GM23338 (cell line): ENCODE data around the gene RGS6. TPM values are rescaled to one million over a fixed set of nuclear protein-coding genes. Genes with fewer than 3 reads are reported as not detected.

Experiments used
- ATAC-seq: fragments of 200-7000 bp; cut with Tn5 transposase; 3 replicates; pipeline ENCODE4 v1.9.1; 2020
- DNase-seq: peaks from one replicate; pipeline ENCODE4 v3.0.0-alpha.2; 2015; ENCODE audit warnings: low spot score
- H2AFZ ChIP-seq: fragments of 200-600 bp; sonication (generic); 2 replicates; pipeline ENCODE4 v1.8.0; 2016; ENCODE audit warnings: antibody characterized with exemption, mild to moderate bottlenecking, moderate library complexity
- H3F3A ChIP-seq: fragments of 200-600 bp; sonication (generic); replicated peaks from 2 replicates; pipeline ENCODE4 v1.8.0; 2017; ENCODE audit warnings: antibody characterized with exemption, mixed run types, low read depth
- H3K27ac ChIP-seq: fragments of 200-600 bp; sonication (generic); 2 replicates; pipeline ENCODE4 v1.6.1; 2016; ENCODE audit warnings: low read depth
- H3K27me3 ChIP-seq: fragments of 200-600 bp; sonication (generic); 2 replicates; pipeline ENCODE4 v1.8.0; 2016; ENCODE audit warnings: mild to moderate bottlenecking, mixed run types, moderate library complexity; ENCODE audit not compliant: insufficient read depth
- H3K36me3 ChIP-seq: fragments of 200-600 bp; sonication (generic); 2 replicates; pipeline ENCODE4 v1.8.0; 2016; ENCODE audit warnings: mild to moderate bottlenecking; ENCODE audit not compliant: insufficient read depth
- H3K4me1 ChIP-seq: fragments of 200-600 bp; sonication (generic); 2 replicates; pipeline ENCODE4 v1.8.0; 2016; ENCODE audit warnings: mild to moderate bottlenecking, moderate library complexity; ENCODE audit not compliant: insufficient read depth
- H3K4me2 ChIP-seq: fragments of 200-600 bp; sonication (generic); 2 replicates; pipeline ENCODE4 v1.7.1; 2017; ENCODE audit warnings: mixed run types
- H3K4me3 ChIP-seq: fragments of 200-600 bp; sonication (generic); 2 replicates; pipeline ENCODE4 v1.6.1; 2016; ENCODE audit warnings: mixed run types
- H3K79me2 ChIP-seq: fragments of 200-600 bp; sonication (generic); replicated peaks from 2 replicates; pipeline ENCODE4 v1.8.0; 2017; ENCODE audit warnings: mild to moderate bottlenecking; ENCODE audit not compliant: insufficient read depth
- H3K9me2 ChIP-seq: fragments of 200-600 bp; sonication (generic); 2 replicates; pipeline ENCODE4 v1.8.0; 2017; ENCODE audit not compliant: insufficient read depth
- H4K20me1 ChIP-seq: fragments of 200-600 bp; sonication (generic); replicated peaks from 2 replicates; pipeline ENCODE4 v1.8.0; 2017; ENCODE audit warnings: mild to moderate bottlenecking; ENCODE audit not compliant: insufficient read depth
- H3K27ac Mint-ChIP-seq: 2 replicates; pipeline ENCODE4 v1.8.0; 2020; ENCODE audit warnings: inconsistent platforms, mild to moderate bottlenecking, moderate library complexity, mixed read lengths
- H3K27me3 Mint-ChIP-seq: 3 replicates; pipeline ENCODE4 v1.8.0; 2022; ENCODE audit warnings: low read depth, mild to moderate bottlenecking, moderate library complexity, mixed read lengths, inconsistent platforms; ENCODE audit not compliant: insufficient read depth, poor library complexity
- H3K36me3 Mint-ChIP-seq: 3 replicates; pipeline ENCODE4 v1.8.0; 2021; ENCODE audit warnings: low read depth, mild to moderate bottlenecking, inconsistent platforms, moderate library complexity, mixed read lengths
- H3K4me1 Mint-ChIP-seq: 3 replicates; pipeline ENCODE4 v1.8.0; 2020; ENCODE audit warnings: mild to moderate bottlenecking, inconsistent platforms, mixed read lengths
- H3K4me3 Mint-ChIP-seq: 3 replicates; pipeline ENCODE4 v1.8.0; 2021; ENCODE audit warnings: moderate library complexity, mild to moderate bottlenecking, inconsistent platforms, mixed read lengths
- H3K9me3 Mint-ChIP-seq: 3 replicates; pipeline ENCODE4 v1.8.0; 2020; ENCODE audit warnings: moderate library complexity, mild to moderate bottlenecking, inconsistent platforms, mixed read lengths
- CREB1 ChIP-seq: fragments of 250-450 bp; sonication (Bioruptor Pico); IDR thresholded peaks from 2 replicates; pipeline ENCODE4 v1.5.0; 2020; ENCODE audit warnings: low read depth, mild to moderate bottlenecking, moderate library complexity
- CTCF ChIP-seq, 2 experiments: fragments of 200-600 bp in 1 of 2; sonication (generic) in 1 of 2; conservative IDR thresholded peaks; 2 replicates each; pipeline versions ENCODE4 v1.5.1 to v1.6.1; 2016 to 2017; ENCODE audit warnings: antibody characterized with exemption in 2 of 2, low read depth in 2 of 2, mild to moderate bottlenecking in 2 of 2, moderate library complexity in 1 of 2
- ETS1 ChIP-seq: IDR thresholded peaks from 2 replicates; pipeline ENCODE4 v1.6.1; 2016; ENCODE audit warnings: antibody characterized with exemption
- EZH2 ChIP-seq: fragments of 200-600 bp; sonication (generic); IDR thresholded peaks from one replicate; pipeline ENCODE4 v1.8.0; 2017; ENCODE audit warnings: antibody characterized with exemption, mild to moderate bottlenecking, low read depth; ENCODE audit not compliant: unreplicated experiment
- EZH2phosphoT487 ChIP-seq: fragments of 200-600 bp; sonication (generic); IDR thresholded peaks from one replicate; pipeline ENCODE4 v1.8.1; 2018; ENCODE audit warnings: antibody characterized with exemption; ENCODE audit not compliant: unreplicated experiment
- JUNB ChIP-seq: IDR thresholded peaks from one replicate; pipeline ENCODE4 v1.6.1; 2016; ENCODE audit warnings: antibody characterized with exemption; ENCODE audit not compliant: unreplicated experiment
- NANOG ChIP-seq: IDR thresholded peaks from 2 replicates; pipeline ENCODE4 v1.6.1; 2016; ENCODE audit warnings: antibody characterized with exemption, borderline replicate concordance
- POLR2AphosphoS5 ChIP-seq: IDR thresholded peaks from 2 replicates; pipeline ENCODE4 v1.6.1; 2016; ENCODE audit warnings: antibody characterized with exemption, low read depth
- REST ChIP-seq: IDR thresholded peaks from one replicate; pipeline ENCODE4 v1.6.1; 2018; ENCODE audit warnings: antibody characterized with exemption; ENCODE audit not compliant: unreplicated experiment
- STAT1 ChIP-seq: IDR thresholded peaks from one replicate; pipeline ENCODE4 v1.6.1; 2016; ENCODE audit warnings: antibody characterized with exemption; ENCODE audit not compliant: unreplicated experiment
- ZNF114 ChIP-seq: fragments of 250-450 bp; sonication (Bioruptor Pico); IDR thresholded peaks from 2 replicates; pipeline ENCODE4 v1.5.0; 2020; ENCODE audit warnings: mild to moderate bottlenecking, moderate library complexity
- ZNF331 ChIP-seq: fragments of 250-450 bp; sonication (Bioruptor Pico); IDR thresholded peaks from 2 replicates; pipeline ENCODE4 v1.5.0; 2020; ENCODE audit warnings: low read depth, mild to moderate bottlenecking, moderate library complexity
- ZNF462 ChIP-seq: fragments of 250-450 bp; sonication (Bioruptor Pico); IDR thresholded peaks from 2 replicates; pipeline ENCODE4 v1.5.0; 2020; ENCODE audit warnings: mild to moderate bottlenecking, moderate library complexity
- polyA plus RNA-seq: library from polyadenylated mRNA; unstranded; fragments of >200 nt; fragmentation: Nextera tagmentation; extraction: Ambion mirVana; gene quantifications from 2 replicates; pipeline ENCODE4 v1.2.1, GENCODE V29; 2016
- total RNA-seq: library from RNA; depleted of rRNA; stranded (reverse); fragments of >200 nt; shearing (Covaris generic); gene quantifications from 2 replicates; pipeline ENCODE4 v1.2.3, GENCODE V29; 2014

The RGS6 gene
- total and polyA plus RNA-seq, 2 experiments from 2014 or later: 0.66 to 0.83 TPM

GRCh38 chr14:72577521-72577920, 645.3 kb downstream of the RGS6 start:
- TF ChIP-seq ZNF331 (CRISPR knock-in tag): no peak
- TF ChIP-seq CTCF (conservative IDR thresholded peaks at IDR 0.05; ENCODE audit: low read depth in 2 of 2): no peak
- no peak for TF ChIP-seq EZH2phosphoT487
- no peak for TF ChIP-seq STAT1
- TF ChIP-seq ETS1: no peak
- TF ChIP-seq ZNF462 (CRISPR knock-in tag): no peak
- TF ChIP-seq EZH2: no peak
- no peak for TF ChIP-seq ZNF114 (CRISPR knock-in tag)
- TF ChIP-seq CREB1: no peak
- TF ChIP-seq POLR2AphosphoS5: no peak
- no peak for TF ChIP-seq JUNB
- no peak for TF ChIP-seq NANOG
- no peak for TF ChIP-seq REST
- H3K27ac Mint-ChIP-seq: no peak overlapping the region

More at GRCh38 chr14:72577521-72577920, 645.3 kb downstream of the RGS6 start:
- no peak for ATAC-seq
- H3K27me3 ChIP-seq: no peaks in the 10 kb centered on the region
- no peaks in the 10 kb centered on the region for H3K36me3 ChIP-seq
- Mint-ChIP-seq H3K4me1 (0 out of 3 replicates have a peak, but pooled peaks cover 4% of the 10 kb centered on the region), H3K9me3 (no peaks in the 10 kb centered on the region), H3K4me3 (no peak overlapping the region), H3K36me3 (no peaks in the 10 kb centered on the region; the same call in 2 of the 3 replicates), H3K27me3 (peaks cover 3% of the 10 kb centered on the region)
- H3K4me3 ChIP-seq: no peak overlapping the region
- H3K4me2 ChIP-seq: no peak overlapping the region
- no peaks in the 10 kb centered on the region for H3K4me1 ChIP-seq
- no peak overlapping the region for H2AFZ ChIP-seq
- no peaks in the 10 kb centered on the region for H3K79me2 ChIP-seq
- H4K20me1 ChIP-seq: no peaks in the 10 kb centered on the region
- no peak overlapping the region for H3K27ac ChIP-seq
- DNase-seq: no peak
- no peaks in the 10 kb centered on the region for H3F3A ChIP-seq
- H3K9me2 ChIP-seq: no peaks in the 10 kb centered on the region; the same call in 1 of the 2 replicates
